NOMO-1 treated with DMSO at 0.1 percent for 48 hours (cell line): ENCODE data around the gene HDHD3.
"Not testable (repeated sequence)": the region's sequence is repeated elsewhere in the genome, so short reads cannot be mapped to it uniquely, and the experiment has no call there.

ENCODE experiments used
- DNase-seq: peaks from one replicate; lab custom pipeline; 2025; ENCODE audit not compliant: unreplicated experiment; lab: John Stamatoyannopoulos, UW

HDHD3 gene, protein sequence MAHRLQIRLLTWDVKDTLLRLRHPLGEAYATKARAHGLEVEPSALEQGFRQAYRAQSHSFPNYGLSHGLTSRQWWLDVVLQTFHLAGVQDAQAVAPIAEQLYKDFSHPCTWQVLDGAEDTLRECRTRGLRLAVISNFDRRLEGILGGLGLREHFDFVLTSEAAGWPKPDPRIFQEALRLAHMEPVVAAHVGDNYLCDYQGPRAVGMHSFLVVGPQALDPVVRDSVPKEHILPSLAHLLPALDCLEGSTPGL

DNA sequence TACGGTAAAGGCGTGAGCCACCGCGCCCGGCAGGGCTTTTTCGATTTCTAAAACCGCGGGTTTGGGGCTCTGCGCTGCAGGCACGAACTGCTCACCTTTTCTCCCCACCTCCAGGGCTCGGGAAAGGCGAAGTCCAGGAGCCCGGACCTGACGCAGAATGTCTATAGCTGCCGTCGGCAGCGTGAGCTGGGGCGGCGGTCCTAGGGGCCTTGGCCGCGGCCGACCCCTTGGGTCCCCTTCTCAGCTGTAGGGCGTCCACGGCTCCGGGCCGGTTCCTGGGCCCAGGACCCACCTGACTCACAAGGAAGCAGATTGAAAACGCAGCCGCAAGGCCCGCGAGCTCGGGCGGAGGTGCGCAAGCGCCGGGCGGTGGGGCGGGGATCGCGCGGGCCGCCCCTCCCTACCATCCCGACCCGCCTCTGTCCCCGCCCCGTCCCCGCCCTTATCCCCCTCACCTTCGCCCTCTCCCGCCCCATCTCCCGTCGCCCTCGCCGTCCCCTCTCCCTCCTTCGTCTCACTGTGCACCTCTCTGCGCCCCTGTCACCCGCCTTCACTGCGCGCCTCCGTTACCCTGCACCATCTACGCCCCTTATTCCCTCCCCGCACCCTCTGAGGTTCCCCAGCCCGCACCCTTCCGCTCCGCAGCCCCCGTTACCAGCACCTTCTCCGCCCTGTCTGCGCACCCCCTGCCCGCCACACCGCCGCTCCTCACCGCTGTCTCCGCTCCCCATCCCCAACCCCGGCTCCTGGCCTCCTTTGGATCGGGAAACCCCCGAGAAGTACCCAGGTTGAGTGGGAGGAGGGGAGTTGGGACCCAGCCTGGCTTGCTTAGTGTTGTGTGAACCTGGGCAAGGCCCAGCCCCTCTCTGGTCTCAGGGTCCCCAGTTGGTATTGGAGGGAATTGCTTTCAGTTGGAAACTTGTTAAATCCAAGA lies at the start of gene HDHD3:
TSS of gene HDHD3 (minus strand) at position 353 of the 934 bp plus-strand sequence. CDS start 2,632 bp downstream, outside the sequence.
- DNase-seq: peak; percentile 56

DNA sequence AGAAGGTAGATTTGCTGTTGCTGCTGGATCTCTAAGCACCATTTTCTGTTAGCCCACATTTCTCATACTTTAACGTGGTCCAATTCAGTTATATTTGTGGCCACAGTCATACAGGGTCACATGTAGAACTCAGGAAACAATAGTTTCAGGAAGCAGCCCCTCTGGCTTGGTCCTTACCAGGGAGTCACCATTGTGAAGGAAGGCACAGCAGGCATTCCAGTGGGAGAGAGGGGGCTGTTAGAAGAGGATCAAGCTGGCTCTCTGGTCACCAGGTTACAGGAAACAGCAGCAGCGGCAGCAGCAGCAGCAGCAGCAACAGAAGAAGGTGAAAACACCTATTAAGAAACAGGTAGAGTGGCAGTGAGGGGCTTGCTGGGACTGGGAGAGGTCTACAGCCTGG lies 48.3 kb upstream of the HDHD3 start:
- no peak for DNase-seq

DNA sequence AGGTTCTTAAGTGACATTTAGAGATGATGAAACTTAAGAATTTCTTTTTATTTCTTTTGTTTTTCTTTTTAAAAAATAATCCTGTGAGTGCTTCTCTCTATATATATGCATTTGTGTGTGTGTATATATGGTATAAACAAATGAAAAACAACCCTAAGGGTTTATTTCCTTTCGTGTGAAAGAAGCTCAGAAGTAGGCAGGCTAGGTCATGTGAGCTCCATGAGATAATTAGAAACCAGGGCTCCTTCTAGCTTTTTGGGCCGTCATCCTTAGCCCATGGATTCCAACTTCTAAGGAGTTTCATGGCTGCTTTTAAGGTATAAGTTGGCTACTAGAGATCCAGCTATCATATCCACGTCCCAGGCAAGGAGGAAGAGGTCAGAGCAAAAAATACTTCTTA lies 44.9 kb upstream of the HDHD3 start:
- no peak for DNase-seq

DNA sequence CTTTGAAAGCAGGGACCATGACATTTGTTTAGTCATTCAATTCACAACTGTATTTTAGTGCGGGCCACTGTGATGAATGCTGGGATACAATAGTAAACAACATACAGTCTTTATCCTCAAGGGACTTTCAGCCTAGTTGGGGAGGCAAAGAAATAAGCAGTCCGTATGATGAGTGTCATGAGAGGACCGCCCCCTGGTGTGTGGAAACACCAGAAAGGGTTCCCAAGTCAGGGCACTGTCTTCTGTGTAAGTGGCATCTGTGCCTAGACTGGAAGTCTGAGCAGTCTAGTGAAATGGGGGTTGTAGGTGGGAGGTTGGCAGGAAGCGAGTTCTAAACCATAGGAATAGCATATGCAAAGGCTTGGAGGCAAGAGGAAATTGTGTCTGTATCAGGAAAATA lies 40.6 kb upstream of the HDHD3 start:
- DNase-seq: no peak

DNA sequence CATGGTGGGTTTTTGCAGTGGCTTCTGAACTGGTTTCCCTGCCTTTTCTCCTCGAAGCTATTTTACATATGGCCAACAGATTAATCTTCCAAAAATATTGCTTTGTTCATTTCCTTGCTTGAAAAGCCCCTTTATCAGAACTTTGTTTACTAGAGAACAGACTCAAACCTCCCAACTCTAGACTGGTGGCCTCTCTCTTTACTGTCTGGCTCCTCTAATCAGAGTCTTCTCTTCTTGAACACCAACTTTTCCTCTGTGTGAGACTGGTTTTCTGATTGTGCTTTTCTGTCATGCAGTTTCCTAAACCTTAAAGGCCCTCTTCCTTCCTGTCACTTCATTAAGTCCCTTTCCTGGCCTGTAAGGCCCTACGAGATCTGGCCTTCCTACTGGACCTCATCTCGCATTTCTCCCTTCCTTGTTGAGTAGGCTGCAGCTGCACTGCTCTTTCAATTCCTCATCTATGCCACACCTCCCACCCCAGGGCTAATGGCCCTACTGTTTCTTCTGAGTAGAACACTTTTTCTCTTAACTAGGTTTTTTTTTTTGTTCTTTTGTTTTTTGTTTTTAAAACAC lies 39.4 kb upstream of the HDHD3 start:
- peak; percentile 88 for DNase-seq

DNA sequence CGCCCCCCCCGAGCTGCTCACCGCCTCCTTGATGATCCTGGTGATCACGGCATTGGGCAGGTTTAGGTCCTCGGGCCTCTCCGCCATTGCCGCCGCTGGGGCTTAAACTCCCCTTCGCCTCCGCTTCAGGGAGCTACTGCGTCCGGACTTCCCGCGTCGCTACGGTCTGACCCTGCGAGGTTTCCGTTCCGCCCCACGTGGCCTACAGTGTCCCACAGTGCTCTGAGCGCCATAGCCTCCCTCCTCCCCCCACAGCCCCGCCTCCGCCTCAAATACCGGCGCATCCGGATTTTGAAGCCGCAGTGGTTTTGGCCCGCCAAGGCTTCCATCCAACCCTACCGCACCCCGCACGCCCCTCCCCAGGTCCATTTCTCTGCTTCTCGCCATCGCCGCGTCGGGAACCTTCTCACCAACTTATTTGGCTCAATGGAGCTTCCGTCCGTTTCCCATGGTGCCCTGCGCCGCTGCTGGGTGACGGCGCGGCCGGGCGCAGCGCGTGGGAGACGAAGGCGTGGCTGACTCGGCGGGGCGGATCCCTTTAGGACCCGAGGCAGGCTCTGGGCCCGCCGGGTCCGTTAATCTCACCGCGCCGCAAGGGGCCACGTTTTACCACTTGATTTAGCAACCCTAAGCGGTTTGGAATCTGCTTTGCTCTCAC lies 33.5 kb upstream of the HDHD3 start, which contains the start of the genes C9orf43 and POLE3:
TSS of gene C9orf43 (plus strand) at position 541 of the 658 bp plus-strand sequence. CDS start 2,747 bp downstream, outside the sequence.
TSS of gene POLE3 (minus strand) at position 469 of the 658 bp plus-strand sequence. CDS start at position 87, 382 bp downstream.
- peak; percentile 97 for DNase-seq

DNA sequence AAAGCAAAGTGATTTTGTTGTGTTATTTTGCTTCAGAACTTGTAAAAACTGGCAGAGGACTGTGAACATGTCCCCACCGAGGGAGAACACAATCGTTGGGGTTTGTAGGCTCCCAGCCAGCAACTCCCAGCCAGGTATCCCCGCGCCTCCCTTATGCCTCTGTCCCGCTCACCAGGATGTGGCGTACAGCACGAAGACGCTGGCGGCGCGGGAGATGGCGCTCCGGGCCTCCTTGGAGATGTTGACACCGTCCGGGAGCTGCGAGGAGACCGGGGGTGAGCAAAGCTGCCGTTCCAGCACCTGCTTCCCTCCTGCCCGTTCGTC lies 33.1 kb upstream of the HDHD3 start:
- DNase-seq: peak; percentile 41

DNA sequence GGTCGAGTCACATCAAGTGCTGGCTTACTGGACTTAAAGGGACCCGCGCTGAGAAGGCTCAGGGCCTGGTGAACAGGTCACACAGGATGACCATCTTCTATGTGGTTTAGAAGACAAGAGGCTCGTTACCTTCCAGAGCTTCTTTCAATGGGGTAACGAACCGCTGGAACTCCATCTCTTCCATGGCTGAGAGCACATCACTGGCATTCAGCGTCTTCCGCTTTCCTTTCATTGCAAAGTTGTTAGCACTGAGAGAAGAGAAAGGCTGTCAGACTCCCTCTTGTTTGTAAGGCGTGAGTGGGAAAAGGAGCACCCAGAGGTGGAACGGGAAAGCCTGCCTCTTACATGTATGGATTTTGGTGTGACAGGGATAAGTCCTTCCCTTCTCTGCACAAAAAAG lies 32.7 kb upstream of the HDHD3 start:
- DNase-seq: no peak

DNA sequence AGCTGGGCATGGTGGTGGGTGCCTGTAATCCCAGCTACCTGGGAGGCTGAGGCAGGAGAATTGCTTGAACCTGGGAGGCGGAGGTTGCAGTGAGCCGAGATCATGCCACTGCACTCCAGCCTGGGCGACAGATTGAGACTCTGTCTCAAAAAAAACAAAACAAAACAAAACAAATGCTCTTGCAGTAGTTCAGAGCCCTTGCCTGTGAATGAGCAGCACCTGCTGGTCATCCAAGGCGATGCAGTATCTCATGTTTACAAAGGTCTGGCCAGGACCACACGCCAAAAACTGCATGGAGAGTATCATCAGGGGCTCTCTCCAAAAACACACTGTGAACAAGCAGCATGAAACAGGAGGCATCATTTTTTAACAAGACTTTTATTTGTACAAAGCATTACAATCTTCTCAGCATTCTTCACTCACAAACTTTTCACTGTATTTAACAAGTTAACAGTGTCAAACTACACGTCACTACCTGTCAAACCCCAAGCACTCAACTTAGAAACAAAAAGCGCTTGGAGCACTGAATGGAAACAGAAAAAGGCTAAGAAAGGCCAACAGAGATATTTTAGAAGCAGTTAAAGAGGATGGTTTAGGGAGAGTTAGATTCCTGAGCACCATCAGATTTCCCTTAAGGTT lies 30.2 kb upstream of the HDHD3 start:
- DNase-seq: peak; percentile 75

DNA sequence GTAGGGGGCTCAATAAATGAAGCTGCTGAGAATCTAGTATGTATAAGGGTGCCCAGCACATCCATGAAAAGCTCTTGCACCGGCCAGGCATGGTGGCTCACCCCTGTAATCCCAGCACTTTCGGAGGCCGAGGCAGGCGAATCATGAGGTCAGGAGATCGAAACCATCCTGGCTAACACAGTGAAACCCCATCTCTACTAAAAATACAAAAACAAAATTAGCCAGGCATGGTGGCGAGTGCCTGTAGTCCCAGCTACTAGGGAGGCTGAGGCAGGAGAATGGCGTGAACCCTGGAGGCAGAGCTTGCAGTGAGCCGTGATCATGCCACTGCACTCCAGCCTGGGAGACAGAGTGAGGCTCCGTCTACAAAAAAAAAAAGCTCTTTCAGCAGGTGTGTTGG lies 29.6 kb upstream of the HDHD3 start:
- DNase-seq: not testable (repeated sequence)

DNA sequence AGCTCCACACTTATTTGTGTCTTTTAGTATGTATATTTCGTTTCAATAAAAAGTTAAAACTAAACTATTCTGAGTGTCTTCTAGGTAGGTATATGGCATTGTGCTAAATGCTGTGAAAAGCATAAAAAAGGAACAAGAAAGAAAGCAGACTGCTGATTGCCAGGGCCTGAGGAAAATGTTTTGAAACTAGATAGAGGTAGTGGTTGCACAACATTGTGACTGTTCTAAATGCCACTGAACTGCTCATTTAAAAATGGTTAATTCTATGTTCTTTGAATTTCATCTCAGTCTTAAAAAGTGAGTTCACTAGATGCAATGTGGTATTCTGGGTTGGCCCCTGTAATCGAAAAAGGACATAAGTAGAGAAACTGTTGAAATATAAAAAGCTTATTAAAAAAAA lies 26.9 kb upstream of the HDHD3 start:
- peak; percentile 89 for DNase-seq

DNA sequence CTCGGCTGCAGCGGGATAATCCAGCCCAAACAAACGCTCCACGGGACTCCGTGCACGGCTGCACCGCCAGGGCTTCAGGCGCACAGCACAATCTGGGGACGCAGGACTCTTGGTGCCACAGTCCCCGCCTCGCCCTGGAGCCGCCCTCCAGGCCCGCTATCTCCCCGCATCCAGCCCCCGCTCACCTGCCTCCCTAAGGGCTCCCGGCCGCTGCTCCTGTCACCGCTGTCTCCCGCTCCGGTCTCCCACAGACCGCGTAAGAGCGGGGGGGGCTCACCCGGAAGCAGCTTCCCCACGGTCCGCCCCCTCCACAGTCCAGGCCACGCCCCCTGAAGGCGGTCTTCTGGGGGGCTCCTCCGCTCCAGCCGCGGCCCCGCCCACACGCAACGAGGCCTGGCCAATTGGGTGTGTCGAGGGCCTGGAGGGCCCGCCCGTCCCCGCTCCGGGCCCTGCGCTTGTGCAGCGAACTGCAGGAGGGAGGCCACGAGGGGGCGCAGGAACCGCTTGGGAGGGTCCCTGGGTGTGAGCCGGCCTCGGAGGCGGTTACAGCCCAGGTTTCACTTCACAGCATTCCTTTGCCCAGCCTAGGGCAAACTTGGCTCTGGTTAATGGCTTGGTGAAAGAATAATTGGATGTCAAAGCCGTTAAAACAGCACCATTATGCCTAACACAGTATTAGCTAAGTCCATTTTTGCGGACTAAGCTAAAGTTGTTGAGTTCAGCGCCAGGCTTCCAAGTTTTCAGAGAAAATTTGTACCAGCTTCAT lies 24.4 kb upstream of the HDHD3 start, which contains the start of gene ALAD:
TSS of gene ALAD (minus strand) at position 258 of the 766 bp plus-strand sequence. CDS start 7,725 bp downstream, outside the sequence.
- peak; percentile 97 for DNase-seq

DNA sequence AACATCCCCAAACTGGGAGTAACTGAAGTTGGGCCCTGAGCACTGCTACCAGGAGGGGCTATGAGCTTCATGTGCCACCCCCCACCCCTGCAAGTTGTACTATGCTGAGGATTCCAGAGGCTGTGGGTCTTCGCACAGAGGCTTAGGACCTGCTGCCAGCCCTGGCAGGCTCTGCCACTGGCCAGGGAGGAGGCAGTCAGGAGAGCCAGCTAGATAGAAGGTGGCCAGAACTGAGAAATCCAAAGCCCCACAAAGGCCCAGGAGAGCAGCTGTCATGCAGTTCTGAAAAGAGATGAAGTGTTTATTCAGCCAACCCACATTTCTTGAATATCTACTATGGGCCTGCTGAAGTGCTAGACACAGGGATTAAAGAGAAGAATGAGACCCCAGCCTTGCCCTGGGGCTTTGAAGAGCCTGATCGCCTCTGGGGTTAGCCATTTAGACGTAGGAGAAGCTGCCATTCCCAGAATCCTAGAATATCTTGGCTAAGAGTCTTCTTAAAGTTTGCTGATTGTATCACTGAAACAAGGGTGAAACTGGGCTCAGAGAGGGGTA lies 22.9 kb upstream of the HDHD3 start:
- DNase-seq: no peak

DNA sequence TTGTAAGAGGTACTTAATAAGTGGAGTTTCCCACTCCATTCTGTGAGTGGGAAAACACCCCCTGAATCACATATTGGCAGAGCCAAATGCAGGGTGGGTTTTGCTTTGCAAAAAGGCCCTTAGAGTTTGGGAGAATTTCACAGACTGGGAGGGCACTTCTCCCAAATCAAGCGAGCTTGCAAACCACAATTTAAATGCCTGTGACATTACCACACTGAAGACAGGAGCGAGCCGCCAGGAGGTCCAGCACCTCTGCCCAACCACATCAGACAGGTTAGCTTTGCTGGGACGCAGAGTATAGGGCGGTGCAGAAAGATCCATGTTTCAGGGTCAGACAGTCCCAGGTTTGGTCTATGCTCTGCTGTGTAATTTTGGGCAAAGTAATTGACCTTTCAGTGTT lies 22.0 kb upstream of the HDHD3 start:
- no peak for DNase-seq

DNA sequence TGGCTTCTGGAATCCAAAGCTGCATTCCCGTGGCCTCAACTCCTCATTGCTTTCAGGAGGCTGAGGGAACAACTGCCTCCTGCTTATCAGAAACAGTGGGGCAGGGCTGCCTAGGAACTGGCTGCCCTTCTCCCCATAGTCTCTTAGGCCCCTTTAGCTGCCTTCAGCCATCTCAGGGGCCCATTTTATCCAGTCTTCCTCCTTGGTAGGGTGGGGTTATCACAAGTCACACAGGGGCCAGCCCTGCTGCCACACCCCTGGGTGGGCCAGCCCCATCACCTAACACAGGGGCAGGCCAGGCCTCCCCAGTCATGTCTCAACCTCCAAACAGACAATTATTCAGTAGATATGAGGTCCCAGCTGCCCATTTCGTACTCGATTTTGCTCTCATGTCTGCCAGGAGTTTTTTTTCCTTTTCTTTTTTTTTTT lies 20.4 kb upstream of the HDHD3 start:
- DNase-seq: no peak

DNA sequence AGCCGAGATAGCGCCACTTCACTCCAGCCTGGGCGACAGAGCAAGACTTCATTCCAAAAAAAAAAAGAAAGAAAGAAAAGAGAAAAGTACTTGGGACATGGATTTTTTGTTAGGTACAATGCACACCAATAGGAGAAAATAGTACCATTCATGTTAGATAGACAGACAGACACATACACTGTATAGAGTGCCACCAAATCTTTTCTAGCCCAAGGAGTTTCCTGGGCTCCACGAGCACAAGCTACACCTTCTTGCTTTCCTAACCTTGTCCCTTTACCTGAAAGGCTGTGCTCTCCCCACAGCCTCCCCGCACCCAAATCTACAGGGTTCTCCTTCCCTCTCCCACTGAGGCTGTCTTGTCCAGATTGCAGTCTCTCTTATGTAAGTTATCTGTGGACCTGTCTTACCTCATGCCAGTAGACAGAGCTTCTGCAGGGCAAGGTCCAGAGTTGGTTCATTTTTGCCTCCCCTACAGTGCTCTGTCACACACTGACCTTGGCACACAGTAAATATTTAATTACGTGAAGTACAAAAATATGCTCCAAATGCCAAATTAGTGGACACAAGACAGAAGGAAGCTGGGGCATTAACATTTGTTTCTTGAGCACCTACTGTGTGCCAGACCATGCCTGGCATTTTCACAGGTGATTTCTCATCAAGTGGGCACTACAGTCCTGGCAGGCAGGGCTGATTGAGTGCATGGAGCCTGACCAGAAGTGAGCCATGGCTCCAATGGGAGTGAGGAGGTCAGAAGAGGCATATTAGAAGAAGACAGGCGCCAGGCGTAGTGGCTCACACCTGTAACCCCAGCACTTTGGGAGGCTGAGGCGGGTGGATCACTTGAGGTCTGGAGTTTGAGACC lies 18.4 kb upstream of the HDHD3 start:
- no peak for DNase-seq

DNA sequence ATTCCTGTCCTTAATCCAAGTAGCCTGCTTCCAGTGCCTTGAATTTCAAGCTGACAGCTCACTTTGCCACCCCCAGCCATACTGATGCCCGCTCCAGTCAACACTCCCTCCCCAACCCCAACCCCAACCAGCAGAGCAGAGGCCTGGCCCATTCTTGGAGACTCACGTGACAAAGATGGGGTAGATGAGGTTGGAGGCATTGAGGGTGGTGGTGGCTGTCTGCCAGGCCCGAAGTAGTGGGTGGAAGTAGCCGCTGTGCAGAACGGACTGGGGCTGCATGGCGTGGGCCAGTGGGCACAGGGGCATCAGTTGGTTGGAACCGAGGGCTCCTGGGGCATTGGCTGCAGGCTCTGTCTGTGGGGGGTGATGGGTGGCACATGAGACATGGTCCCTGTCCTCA lies 16.5 kb upstream of the HDHD3 start:
- DNase-seq: no peak

DNA sequence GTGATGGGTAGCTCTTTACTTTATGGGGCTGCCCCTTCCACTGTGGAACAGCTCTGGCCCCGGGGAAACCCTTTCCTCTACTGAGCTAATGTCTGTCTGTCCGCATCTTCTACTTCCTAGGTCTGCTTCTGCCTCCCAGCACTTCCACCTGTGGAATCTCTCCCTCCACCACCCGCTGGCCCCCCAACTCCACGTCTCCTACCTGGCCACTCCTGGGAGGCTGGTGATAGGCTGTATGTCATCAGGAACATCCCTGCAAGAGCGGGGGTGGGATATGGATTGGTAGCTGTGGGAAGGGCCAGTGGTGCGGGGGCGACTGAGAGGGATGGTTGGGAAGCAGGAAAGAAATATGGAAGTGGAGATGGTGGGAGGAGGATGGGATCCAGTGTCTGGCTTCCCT lies 15.1 kb upstream of the HDHD3 start:
- no peak for DNase-seq
